Glutamatergic neuron (in vitro differentiated cells): ENCODE data around the gene ATXN10. TPM values are rescaled to one million over a fixed set of nuclear protein-coding genes. Genes with fewer than 3 reads are reported as not detected.

Source experiments
- DNase-seq: peaks from one replicate; pipeline ENCODE4 v3.0.0; 2022
- H3K27ac Mint-ChIP-seq: one replicate; pipeline ENCODE4 v1.8.0; 2020; ENCODE audit warnings: mild to moderate bottlenecking, mixed read lengths, inconsistent platforms; ENCODE audit not compliant: unreplicated experiment
- H3K27me3 Mint-ChIP-seq: one replicate; pipeline ENCODE4 v1.8.0; 2020; ENCODE audit warnings: mild to moderate bottlenecking, moderate library complexity, mixed read lengths, inconsistent platforms; ENCODE audit not compliant: unreplicated experiment
- H3K36me3 Mint-ChIP-seq: one replicate; pipeline ENCODE4 v1.8.0; 2020; ENCODE audit warnings: mild to moderate bottlenecking, mixed read lengths, inconsistent platforms; ENCODE audit not compliant: unreplicated experiment
- H3K4me1 Mint-ChIP-seq: one replicate; pipeline ENCODE4 v1.8.0; 2020; ENCODE audit warnings: mild to moderate bottlenecking, low read depth, mixed read lengths, inconsistent platforms; ENCODE audit not compliant: unreplicated experiment
- H3K4me3 Mint-ChIP-seq: one replicate; pipeline ENCODE4 v1.8.0; 2020; ENCODE audit warnings: mild to moderate bottlenecking, mixed read lengths, inconsistent platforms; ENCODE audit not compliant: unreplicated experiment
- H3K9me3 Mint-ChIP-seq: one replicate; pipeline ENCODE4 v1.8.0; 2020; ENCODE audit warnings: mild to moderate bottlenecking, moderate library complexity, mixed read lengths, inconsistent platforms; ENCODE audit not compliant: unreplicated experiment
- total RNA-seq: library from RNA; stranded (reverse); fragmentation: NEBNext Ultra II Directional; extraction: Animal tissue kit (Norgen Biotek cat#: 25700); gene quantifications from one replicate; pipeline ENCODE4 v1.2.1, GENCODE V29; 2021; ENCODE audit not compliant: unreplicated experiment
- TF ChIP-seq, protein P1 (sequence below): fragments of 200-600 bp; sonication (generic); IDR thresholded peaks from one replicate; pipeline ENCODE4 v1.5.0; 2021; ENCODE audit not compliant: partially characterized antibody, unreplicated experiment

The ATXN10 gene
- total RNA-seq, 1 donor from 2014 or later, result 191 TPM

DNA sequence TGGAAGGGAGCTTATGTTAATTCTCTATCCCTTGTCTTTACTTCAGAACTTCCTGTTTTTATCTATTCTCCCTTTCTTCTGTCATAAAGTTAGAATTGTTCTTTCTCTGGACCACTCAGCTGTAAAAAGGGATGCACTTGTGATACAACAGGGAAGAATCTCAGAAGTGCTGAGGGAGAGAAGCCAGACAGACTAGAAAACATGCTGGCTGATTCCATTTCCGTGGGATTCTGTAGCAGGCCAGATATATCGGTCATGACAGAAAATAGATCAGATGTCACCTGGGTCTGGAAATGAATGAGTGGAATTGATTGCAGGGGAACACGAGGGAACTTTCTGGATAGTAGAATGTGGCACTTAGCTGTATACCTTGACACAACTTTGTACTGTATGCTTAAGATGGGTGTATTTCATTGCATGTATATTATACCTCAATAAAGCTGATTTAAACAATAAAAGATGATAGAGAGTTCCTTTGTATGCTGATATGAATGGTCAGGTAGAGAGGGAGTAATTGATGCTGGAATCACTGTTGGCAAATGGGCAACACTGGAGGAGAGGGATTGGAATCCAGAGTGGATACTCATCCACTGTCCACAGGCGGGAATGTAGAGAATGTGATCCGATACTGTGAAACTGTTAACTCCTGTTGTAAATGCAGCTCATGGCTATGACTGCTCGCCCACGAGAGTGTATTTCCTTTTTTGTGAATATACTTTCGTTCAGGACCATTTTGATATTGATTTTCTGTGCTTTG is 59.6 kb downstream of the ATXN10 start:
- DNase-seq, result no peak
- peaks cover 4% of the 10 kb centered on the region for H3K4me1 Mint-ChIP-seq
- TF ChIP-seq, protein P1, sequence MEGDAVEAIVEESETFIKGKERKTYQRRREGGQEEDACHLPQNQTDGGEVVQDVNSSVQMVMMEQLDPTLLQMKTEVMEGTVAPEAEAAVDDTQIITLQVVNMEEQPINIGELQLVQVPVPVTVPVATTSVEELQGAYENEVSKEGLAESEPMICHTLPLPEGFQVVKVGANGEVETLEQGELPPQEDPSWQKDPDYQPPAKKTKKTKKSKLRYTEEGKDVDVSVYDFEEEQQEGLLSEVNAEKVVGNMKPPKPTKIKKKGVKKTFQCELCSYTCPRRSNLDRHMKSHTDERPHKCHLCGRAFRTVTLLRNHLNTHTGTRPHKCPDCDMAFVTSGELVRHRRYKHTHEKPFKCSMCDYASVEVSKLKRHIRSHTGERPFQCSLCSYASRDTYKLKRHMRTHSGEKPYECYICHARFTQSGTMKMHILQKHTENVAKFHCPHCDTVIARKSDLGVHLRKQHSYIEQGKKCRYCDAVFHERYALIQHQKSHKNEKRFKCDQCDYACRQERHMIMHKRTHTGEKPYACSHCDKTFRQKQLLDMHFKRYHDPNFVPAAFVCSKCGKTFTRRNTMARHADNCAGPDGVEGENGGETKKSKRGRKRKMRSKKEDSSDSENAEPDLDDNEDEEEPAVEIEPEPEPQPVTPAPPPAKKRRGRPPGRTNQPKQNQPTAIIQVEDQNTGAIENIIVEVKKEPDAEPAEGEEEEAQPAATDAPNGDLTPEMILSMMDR, result no peak
- H3K9me3 Mint-ChIP-seq, result no peaks in the 10 kb centered on the region
- H3K36me3 Mint-ChIP-seq, result no peaks in the 10 kb centered on the region
- no peak overlapping the region for H3K27ac Mint-ChIP-seq
- H3K27me3 Mint-ChIP-seq, result no peaks in the 10 kb centered on the region
- no peak overlapping the region for H3K4me3 Mint-ChIP-seq

DNA sequence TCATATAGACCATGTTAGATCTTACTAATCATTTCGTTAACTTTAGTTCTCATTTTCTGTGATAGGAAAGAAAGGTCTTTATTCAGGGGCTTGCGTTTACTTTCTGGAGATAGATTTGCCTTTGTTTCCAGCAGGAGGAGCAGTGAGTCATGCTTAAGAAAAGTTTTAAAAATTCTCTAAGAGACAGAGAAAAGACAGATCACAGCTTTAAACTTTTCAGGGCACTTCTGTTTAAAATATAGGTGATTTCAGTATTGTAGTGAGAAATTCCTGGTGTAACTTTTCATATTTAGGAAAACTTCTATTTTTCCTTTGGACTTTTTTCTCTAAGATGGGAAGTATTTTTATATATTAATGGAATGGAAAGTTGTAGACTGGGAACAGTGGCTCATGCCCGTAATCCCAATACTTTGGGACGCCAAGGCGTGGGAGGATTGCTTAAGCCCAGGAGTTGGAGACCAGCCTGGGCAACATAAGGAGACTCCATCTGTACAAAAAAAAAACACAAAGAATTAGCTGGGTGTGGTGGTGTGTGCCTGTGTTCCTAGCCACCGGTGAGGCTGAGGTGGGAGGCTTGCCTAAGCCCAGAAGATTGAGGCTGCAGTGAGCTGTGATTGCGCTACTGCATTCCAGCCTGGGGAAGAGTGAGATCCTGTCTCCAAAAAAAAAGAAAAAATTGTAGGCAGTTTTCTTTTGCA is 60.3 kb downstream of the ATXN10 start:
- no peak for DNase-seq
- TF ChIP-seq, protein P1, result no peak
- H3K4me1 Mint-ChIP-seq, result peaks cover 4% of the 10 kb centered on the region
- H3K27ac Mint-ChIP-seq, result no peak overlapping the region
- H3K27me3 Mint-ChIP-seq, result no peaks in the 10 kb centered on the region
- no peaks in the 10 kb centered on the region for H3K9me3 Mint-ChIP-seq
- H3K4me3 Mint-ChIP-seq, result no peak overlapping the region
- no peaks in the 10 kb centered on the region for H3K36me3 Mint-ChIP-seq

DNA sequence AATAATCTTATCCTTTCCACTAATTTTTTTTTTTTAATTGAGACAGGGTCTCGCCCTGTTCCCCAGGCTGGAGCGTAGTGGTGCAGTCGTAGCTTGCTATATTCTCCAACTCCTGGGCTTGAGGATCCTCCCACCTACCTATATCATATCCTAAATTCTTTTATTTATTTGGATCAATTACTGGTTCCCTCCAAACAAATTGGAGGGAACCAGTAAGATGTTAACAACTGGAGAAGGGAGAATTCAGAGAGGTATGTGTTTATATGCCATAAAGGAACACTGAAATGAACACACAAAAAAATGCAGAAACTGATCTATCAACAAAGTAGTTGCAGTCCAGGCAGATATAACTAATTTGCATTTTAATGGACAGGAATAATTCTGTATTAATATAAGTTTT is 63.6 kb downstream of the ATXN10 start:
- TF ChIP-seq, protein P1, result no peak
- DNase-seq, result no peak
- Mint-ChIP-seq H3K4me3 (no peak overlapping the region), H3K27me3 (no peaks in the 10 kb centered on the region), H3K9me3 (no peaks in the 10 kb centered on the region), H3K36me3 (no peaks in the 10 kb centered on the region), H3K4me1 (peaks cover 4% of the 10 kb centered on the region), H3K27ac (no peak overlapping the region)

DNA sequence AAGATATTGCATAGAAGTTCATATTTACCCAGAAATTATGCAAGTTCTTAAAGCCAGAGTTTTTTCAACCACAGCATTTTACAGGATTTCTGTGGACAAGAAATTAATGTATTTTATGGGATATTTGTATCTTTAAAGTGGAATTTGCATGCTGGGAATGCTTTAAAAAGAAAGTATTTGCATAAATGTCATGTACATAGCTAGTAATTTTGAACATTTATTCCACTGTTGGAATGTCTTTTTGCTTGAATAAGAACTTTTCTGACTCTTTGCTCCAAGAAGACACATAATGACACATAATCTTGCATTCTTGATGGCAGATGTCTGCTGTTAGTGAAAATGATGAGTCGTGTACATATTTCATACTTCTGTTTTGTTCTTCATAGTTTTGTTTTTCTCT is 66.6 kb downstream of the ATXN10 start:
- Mint-ChIP-seq H3K4me3 (no peak overlapping the region), H3K27me3 (peaks cover 2% of the 10 kb centered on the region), H3K27ac (no peak overlapping the region), H3K4me1 (no peaks in the 10 kb centered on the region), H3K36me3 (peaks cover 9% of the 10 kb centered on the region), H3K9me3 (no peaks in the 10 kb centered on the region)
- DNase-seq, result no peak
- TF ChIP-seq, protein P1, result no peak

DNA sequence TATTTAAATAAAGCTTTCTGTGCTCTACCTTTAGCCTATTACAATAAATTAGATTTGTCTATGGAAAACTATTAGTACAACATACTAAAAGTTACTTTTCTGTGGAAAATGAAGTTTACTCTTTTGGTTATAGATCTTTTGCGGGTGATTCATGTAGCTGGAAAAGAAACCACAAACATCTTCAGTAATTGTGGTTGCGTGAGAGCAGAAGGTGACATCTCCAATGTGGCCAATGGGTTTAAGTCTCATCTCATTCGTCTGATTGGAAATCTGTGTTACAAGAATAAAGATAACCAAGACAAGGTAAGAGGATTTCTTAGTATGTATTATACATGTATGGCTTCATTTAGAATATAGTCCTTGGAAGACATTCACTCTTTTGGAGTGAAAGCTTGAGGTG is 68.6 kb downstream of the ATXN10 start:
- DNase-seq, result no peak
- H3K4me1 Mint-ChIP-seq, result no peaks in the 10 kb centered on the region
- TF ChIP-seq, protein P1, result no peak
- H3K27me3 Mint-ChIP-seq, result peaks cover 2% of the 10 kb centered on the region
- no peak overlapping the region for H3K4me3 Mint-ChIP-seq
- peaks cover 9% of the 10 kb centered on the region for H3K36me3 Mint-ChIP-seq
- H3K27ac Mint-ChIP-seq, result no peak overlapping the region
- H3K9me3 Mint-ChIP-seq, result no peaks in the 10 kb centered on the region
